ENCODE results near the gene CC2D1A. TPM values are rescaled to one million over a fixed set of nuclear protein-coding genes. Genes with fewer than 3 reads are reported as not detected.

The CC2D1A gene
- total RNA-seq, 2 donors from 2014 or later, result 35.5 to 52.1 TPM

DNA sequence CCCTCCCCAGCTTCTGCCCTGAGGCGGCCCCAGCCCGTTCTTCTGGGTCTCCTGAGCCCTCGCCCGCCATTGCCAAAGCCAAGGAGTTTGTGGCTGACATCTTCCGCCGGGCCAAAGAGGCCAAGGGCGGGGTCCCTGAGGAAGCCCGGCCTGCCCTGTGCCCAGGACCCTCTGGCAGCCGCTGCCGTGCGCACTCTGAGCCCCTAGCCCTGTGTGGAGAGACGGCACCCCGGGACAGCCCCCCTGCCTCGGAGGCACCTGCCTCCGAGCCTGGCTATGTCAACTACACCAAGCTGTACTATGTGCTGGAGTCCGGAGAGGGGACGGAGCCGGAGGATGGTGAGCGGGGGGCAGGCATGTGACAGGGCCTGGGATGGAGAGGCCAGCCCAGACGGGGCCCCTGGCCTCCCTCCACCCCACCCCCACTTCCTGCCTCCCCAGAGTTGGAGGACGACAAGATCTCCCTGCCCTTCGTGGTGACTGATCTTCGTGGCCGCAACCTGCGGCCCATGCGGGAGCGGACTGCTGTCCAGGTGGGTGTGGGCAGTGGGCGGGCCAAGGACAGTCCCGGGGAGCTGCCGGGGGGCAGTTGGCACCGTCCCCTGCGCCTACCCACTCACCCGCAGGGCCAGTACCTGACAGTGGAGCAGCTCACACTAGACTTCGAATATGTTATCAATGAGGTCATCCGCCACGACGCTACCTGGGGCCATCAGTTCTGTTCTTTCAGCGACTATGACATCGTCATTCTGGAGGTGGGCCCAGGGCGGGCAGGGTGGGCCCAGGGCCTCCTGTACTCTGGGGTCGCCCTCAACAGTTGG is 53.4 kb downstream of the CC2D1A start:
- DNase-seq (no peak), ATAC-seq (no peak)
- H3K9me3 ChIP-seq, result no peaks in the 10 kb centered on the region
- H3K4me1 ChIP-seq, result no peaks in the 10 kb centered on the region
- peaks cover 6 to 9% of the 10 kb centered on the region in 2 donors for H3K36me3 ChIP-seq (replicated peaks in 1 of 2; ENCODE audit: insufficient read depth in 1 of 2, low read depth in 2 of 2)
- H3K27ac ChIP-seq, result no peak overlapping the region
- H3K4me3 ChIP-seq, result no peak overlapping the region
- intact Hi-C loops (cut with DNase I), result no loop called here
- TF ChIP-seq POLR2A (IDR thresholded peaks at IDR 0.05), result no peak
- TF ChIP-seq, protein P1, sequence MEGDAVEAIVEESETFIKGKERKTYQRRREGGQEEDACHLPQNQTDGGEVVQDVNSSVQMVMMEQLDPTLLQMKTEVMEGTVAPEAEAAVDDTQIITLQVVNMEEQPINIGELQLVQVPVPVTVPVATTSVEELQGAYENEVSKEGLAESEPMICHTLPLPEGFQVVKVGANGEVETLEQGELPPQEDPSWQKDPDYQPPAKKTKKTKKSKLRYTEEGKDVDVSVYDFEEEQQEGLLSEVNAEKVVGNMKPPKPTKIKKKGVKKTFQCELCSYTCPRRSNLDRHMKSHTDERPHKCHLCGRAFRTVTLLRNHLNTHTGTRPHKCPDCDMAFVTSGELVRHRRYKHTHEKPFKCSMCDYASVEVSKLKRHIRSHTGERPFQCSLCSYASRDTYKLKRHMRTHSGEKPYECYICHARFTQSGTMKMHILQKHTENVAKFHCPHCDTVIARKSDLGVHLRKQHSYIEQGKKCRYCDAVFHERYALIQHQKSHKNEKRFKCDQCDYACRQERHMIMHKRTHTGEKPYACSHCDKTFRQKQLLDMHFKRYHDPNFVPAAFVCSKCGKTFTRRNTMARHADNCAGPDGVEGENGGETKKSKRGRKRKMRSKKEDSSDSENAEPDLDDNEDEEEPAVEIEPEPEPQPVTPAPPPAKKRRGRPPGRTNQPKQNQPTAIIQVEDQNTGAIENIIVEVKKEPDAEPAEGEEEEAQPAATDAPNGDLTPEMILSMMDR (IDR thresholded peaks at IDR 0.05), result no peak
- WGBS, 2 donors, result 88 to 92% methylated on average over 19 to 38 of the region's 41 CpGs
- no peaks in the 10 kb centered on the region for H3K27me3 ChIP-seq

DNA sequence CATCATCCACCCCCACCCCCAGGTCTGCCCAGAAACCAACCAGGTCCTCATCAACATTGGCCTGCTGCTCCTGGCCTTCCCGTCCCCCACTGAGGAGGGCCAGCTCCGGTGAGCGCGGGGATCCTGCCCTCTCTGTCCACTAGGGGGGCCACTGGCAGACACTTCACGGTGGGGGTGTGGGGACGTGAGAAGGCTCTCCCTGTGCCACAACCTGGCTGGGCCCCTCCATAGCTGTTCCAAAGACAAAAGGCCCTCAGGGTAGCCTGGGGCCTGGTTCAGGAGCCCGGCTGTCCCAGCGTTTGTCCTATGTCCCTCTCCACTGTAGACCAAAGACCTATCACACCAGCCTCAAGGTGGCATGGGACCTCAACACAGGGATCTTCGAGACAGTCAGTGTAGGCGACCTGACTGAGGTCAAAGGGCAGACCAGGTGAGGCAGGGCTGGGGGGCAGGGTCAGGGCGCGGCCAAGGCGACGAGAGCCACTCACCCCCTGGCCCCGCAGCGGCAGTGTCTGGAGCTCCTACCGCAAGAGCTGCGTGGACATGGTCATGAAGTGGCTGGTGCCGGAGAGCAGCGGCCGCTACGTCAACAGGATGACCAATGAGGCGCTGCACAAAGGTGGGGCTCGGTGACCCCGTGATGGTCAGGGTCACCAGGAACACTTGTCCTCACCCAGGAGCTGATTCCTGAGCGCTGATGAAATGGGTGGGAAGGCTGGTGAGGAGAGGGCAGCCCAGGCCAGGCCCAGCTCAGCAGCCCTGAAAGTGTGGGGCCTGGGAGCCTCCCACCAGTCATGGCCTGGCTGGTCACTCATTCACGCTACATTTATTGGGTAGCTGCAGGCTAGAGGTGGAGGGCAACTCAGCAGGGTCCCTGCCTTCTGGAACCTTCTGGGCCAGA is 54.2 kb downstream of the CC2D1A start:
- ATAC-seq (no peak), DNase-seq (no peak)
- Histone ChIP-seq H3K27me3 (no peaks in the 10 kb centered on the region), H3K9me3 (no peaks in the 10 kb centered on the region), H3K36me3 (replicated peaks in 1 of 2; ENCODE audit: insufficient read depth in 1 of 2, low read depth in 2 of 2) (peaks cover 6 to 12% of the 10 kb centered on the region in 2 donors), H3K4me1 (no peaks in the 10 kb centered on the region), H3K4me3 (no peak overlapping the region), H3K27ac (no peak overlapping the region)
- TF ChIP-seq POLR2A (IDR thresholded peaks at IDR 0.05), result no peak
- TF ChIP-seq, protein P1 (IDR thresholded peaks at IDR 0.05), result peak in 4 of 7 experiments; percentile 10 to 26 (median 14)
- intact Hi-C loops (cut with DNase I), result no loop called here
- WGBS, 2 donors, result 78 to 88% methylated on average over 16 to 27 of the region's 27 CpGs

DNA sequence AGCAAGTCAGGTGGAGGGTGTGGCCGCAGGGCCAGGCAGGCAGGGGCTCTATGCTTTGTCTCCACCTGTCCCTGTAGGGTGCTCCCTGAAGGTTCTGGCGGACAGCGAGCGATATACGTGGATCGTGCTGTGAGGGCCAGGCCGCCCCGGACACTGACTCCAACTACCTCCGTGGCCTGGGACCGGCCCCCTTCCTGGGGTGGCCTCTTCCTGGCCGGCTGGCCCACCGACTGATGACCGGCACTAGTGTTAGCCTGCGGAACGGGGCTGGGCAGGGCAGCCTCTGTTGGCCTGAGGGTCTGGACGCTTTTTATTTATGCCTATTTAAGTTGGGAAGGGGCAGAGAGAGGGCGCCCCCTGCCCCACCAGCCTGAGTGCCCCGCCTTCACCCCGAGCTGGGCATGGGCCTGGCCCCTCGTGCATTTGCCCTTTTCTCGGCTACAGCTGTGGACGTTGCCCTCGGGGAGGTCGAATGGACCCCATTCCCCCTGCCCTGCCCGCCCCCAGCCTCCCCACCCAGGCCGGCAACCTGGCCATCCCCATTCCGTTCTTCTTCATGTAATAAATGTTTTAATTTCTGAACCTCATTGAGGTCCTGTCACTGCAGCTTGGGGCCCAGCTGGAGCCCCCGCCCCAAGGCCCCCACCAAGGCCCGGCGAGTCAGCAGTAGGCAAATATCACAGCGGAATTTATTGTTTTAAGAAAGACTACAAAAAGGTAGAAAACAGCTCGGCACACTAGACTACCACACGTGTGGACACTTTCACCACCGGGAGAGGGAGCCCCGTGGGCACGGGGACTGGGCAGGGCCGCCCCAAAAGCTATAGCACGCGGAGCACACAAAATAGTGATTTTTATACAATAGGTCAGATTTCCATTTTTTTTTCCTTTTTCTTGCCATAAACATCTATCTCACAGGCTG is 55.1 kb downstream of the CC2D1A start:
- Histone ChIP-seq H3K27me3 (no peaks in the 10 kb centered on the region), H3K4me1 (no peaks in the 10 kb centered on the region), H3K36me3 (replicated peaks in 1 of 2; ENCODE audit: insufficient read depth in 1 of 2, low read depth in 2 of 2) (peaks cover 6 to 18% of the 10 kb centered on the region in 2 donors), H3K4me3 (no peak overlapping the region), H3K9me3 (no peaks in the 10 kb centered on the region), H3K27ac (no peak overlapping the region)
- DNase-seq (no peak), ATAC-seq (no peak)
- WGBS, 2 donors, result 90 to 91% methylated on average over 22 to 34 of the region's 39 CpGs
- TF ChIP-seq, protein P1 (IDR thresholded peaks at IDR 0.05), result no peak
- TF ChIP-seq POLR2A (IDR thresholded peaks at IDR 0.05), result no peak
- intact Hi-C loops (cut with DNase I), result no loop called here

DNA sequence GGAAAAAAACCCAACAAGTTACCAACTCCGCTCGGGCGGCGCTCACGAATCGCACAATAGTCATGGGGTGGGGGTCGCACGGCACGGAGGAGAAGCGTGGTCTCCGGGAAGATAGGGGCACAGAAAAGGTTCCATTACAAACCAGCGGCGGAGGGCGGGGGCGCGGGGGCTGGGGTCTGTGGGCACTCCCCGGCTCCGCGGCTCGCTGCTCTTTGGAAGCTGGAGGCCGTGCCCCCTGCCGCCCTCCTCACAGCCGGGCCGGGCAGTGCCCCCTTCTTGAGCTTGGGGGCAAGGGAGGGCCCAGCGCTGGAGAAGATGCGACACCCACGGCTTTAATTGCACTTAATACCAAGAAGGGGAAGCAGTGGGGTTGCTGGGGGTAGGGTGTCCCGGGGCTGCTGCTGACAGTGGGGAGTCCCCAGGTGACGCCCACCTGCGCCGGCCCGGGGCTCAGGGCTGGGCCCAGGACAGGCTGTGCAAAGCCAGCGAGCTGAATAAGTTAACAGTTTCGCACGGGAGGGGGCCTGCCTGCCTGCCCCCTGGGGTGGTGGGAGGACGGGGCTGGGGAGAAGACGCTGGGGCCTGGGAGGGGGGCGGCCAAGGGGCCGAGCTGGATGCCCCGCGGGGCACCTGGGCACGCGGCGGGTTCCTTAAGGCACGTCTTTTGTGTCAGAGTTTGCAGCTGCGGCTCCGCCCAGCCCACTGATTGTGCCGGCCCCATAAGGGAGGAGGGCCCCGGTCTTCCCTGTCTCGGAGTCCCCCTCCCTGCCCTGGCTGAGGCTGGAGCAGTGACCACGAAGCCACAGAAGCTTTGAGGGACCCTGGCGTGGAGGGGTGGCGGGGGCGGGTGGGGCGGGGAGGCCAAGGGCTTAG is 56.1 kb downstream of the CC2D1A start:
- Histone ChIP-seq H3K36me3 (replicated peaks in 1 of 2; ENCODE audit: insufficient read depth in 1 of 2, low read depth in 2 of 2) (peaks cover 5 to 14% of the 10 kb centered on the region in 2 donors), H3K9me3 (no peaks in the 10 kb centered on the region), H3K4me3 (no peak overlapping the region), H3K27ac (no peak overlapping the region), H3K4me1 (no peaks in the 10 kb centered on the region), H3K27me3 (no peaks in the 10 kb centered on the region)
- DNase-seq (no peak), ATAC-seq (no peak)
- 85 to 90% methylated on average over 40 to 53 of the region's 55 CpGs for WGBS, 2 donors
- intact Hi-C loops (cut with DNase I), result no loop called here
- TF ChIP-seq, protein P1 (IDR thresholded peaks at IDR 0.05), result no peak

Measured in body of pancreas (tissue), 4 donors.